Psoas muscle (tissue), 8 donors: ENCODE data around the gene SMAD7. TPM values are rescaled to one million over a fixed set of nuclear protein-coding genes. Genes with fewer than 3 reads are reported as not detected.

Source experiments
- ATAC-seq, 4 donors: fragments of 200-7000 bp; cut with Tn5 transposase; one replicate each; pipeline ENCODE4 v1.9.1; 2020; ENCODE audit warnings: moderate library complexity in 3 of 4, mild to moderate bottlenecking in 2 of 4
- DNase-seq, 2 donors: peaks; one replicate each; pipeline ENCODE4 v3.0.0-alpha.2; 2020
- H3K27ac ChIP-seq: fragments of 200-600 bp; one replicate; pipeline ENCODE4 v1.8.0; 2022
- H3K27me3 ChIP-seq, 3 donors: fragments of 200-600 bp in 1 of 3; one replicate each; pipeline versions ENCODE4 v1.6.1 to v1.8.0; 2013 to 2022; ENCODE audit warnings: low read length in 2 of 3, mild to moderate bottlenecking in 2 of 3, moderate library complexity in 1 of 3; ENCODE audit not compliant: insufficient read depth in 3 of 3
- H3K36me3 ChIP-seq, 2 donors: fragments of 200-600 bp in 1 of 2; one replicate each; pipeline versions ENCODE4 v1.6.1 to v1.8.0; 2013 to 2022; ENCODE audit warnings: low read depth in 1 of 2, mild to moderate bottlenecking in 1 of 2, moderate library complexity in 1 of 2; ENCODE audit not compliant: insufficient read depth in 1 of 2
- H3K4me1 ChIP-seq: fragments of 200-600 bp; one replicate; pipeline ENCODE4 v1.8.0; 2022
- H3K4me3 ChIP-seq: fragments of 200-600 bp; one replicate; pipeline ENCODE4 v1.8.0; 2022; ENCODE audit warnings: mild to moderate bottlenecking
- H3K9me3 ChIP-seq: fragments of 200-600 bp; one replicate; pipeline ENCODE4 v1.8.0; 2022
- CTCF ChIP-seq: fragments of 200-600 bp; IDR thresholded peaks from one replicate; pipeline ENCODE4 v1.8.0; 2022; ENCODE audit warnings: antibody characterized with exemption
- WGBS, 3 donors: extraction: QIAGEN DNeasy Blood & Tissue Kit; methylation state at CpG; one replicate each; pipeline versions ENCODE4 v1.1.6 to v1.1.7; 2013; 5-methylcytosine and 5-hydroxymethylcytosine counted together
- intact Hi-C, 2 donors: fragments of 100-400 bp; cut with DNase I; formaldehyde crosslinking; loops; one replicate each; pipeline versions ENCODE4 v1.11.0 to v1.14.2; 2022
- polyA plus RNA-seq, 3 donors: library from polyadenylated mRNA; stranded (reverse); fragments of 200-250 nt; gene quantifications; one replicate each; pipeline ENCODE4 v1.2.3, GENCODE V29; 2013
- total RNA-seq, 4 donors: library from RNA; stranded (reverse); fragmentation: NEBNext Ultra II Directional in 2 of 4; extraction: Animal tissue kit (Norgen Biotek cat#: 25700) in 2 of 4; gene quantifications; one replicate each; pipeline versions ENCODE4 v1.2.1 to v1.2.4, GENCODE V29; 2021 to 2023
- donor health status: healthy with polysubstance abuse.
- donor health status: DM: no; HTN: no; CAD: no; lungs with moderate emphysema.
- donor health status: Bipolar disorder and iron deficiency.
- donor health status: healthy.
- donor health status: DM: yes; HTN: yes; CAD: no.
- donor health status: DM: no; HTN: no; CAD: no.
- donor health status: DM: no; HTN: no; CAD: no.
- donor health status: DM: yes; HTN: yes; CAD: no.

Gene SMAD7
- total and polyA plus RNA-seq, 7 donors, result 5.4 to 14.7 (median 8.4) TPM

- H3K36me3 ChIP-seq, result no peaks in the 10 kb centered on the region
- peak in 1 of 2 donors; percentile 76 for DNase-seq
- peak; percentile 64 to 81 (median 70) for ATAC-seq
- no peaks in the 10 kb centered on the region for H3K4me1 ChIP-seq
- H3K27me3 ChIP-seq, result no peaks in the 10 kb centered on the region
- H3K27ac ChIP-seq, result peak overlapping the region; percentile 90
- no peak for TF ChIP-seq CTCF
- peak overlapping the region; percentile 79 for H3K4me3 ChIP-seq
- WGBS, 3 donors, result 49 to 60% (median 50%) methylated on average over 28 of the region's 28 CpGs
- intact Hi-C loops, result loop anchor here in 1 of 2 donors (1.0 to 2.0 kb wide), 2 partner anchors 18 to 39 kb away; no protein-coding TSS in a partner anchor
- H3K9me3 ChIP-seq, result no peaks in the 10 kb centered on the region
Measured at GRCh38 chr18:48974304-48975119, 23.7 kb upstream of the SMAD7 start.

- Histone ChIP-seq H3K36me3 (no peaks in the 10 kb centered on the region), H3K27ac (no peak overlapping the region), H3K4me1 (no peaks in the 10 kb centered on the region), H3K4me3 (no peak overlapping the region), H3K9me3 (no peaks in the 10 kb centered on the region), H3K27me3 (no peaks in the 10 kb centered on the region)
- WGBS, 3 donors, result 77 to 84% (median 79%) methylated on average over 3 of the region's 3 CpGs
- ATAC-seq, result no peak
- DNase-seq, result no peak
- TF ChIP-seq CTCF, result no peak
- intact Hi-C loops, result loop anchor here in 1 of 2 donors (2.0 kb wide), 1 partner anchor 17 kb away; no protein-coding TSS in a partner anchor
Measured at GRCh38 chr18:48973731-48974130, 23.0 kb upstream of the SMAD7 start.

- Histone ChIP-seq H3K4me3 (no peak overlapping the region), H3K9me3 (no peaks in the 10 kb centered on the region), H3K27ac (no peak overlapping the region), H3K27me3 (no peaks in the 10 kb centered on the region), H3K36me3 (no peaks in the 10 kb centered on the region), H3K4me1 (no peaks in the 10 kb centered on the region)
- 66 to 75% (median 69%) methylated on average over 11 of the region's 11 CpGs for WGBS, 3 donors
- ATAC-seq (no peak), DNase-seq (no peak)
- TF ChIP-seq CTCF, result no peak
- intact Hi-C loops, result no loop called here
Measured at GRCh38 chr18:48968412-48969215, 17.8 kb upstream of the SMAD7 start.

GRCh38 chr18:48967545-48967944 lies 16.8 kb upstream of the SMAD7 start:
- no peaks in the 10 kb centered on the region for H3K36me3 ChIP-seq
- no peak for TF ChIP-seq CTCF
- ATAC-seq, result no peak
- DNase-seq, result no peak
- intact Hi-C loops, result no loop called here
- H3K4me3 ChIP-seq, result no peak overlapping the region
- H3K27ac ChIP-seq, result no peak overlapping the region
- WGBS, 3 donors, result 79 to 89% (median 88%) methylated on average over 2 of the region's 2 CpGs
- H3K4me1 ChIP-seq, result no peaks in the 10 kb centered on the region
- no peaks in the 10 kb centered on the region for H3K27me3 ChIP-seq
- no peaks in the 10 kb centered on the region for H3K9me3 ChIP-seq
